D721Med (cell line): ENCODE measurements around the gene LDB2.

Experiments
- DNase-seq: peaks from one replicate; pipeline ENCODE4 v3.0.0; 2011; ENCODE audit warnings: low spot score; ENCODE audit not compliant: insufficient read length
- FAIRE-seq: peaks from 2 replicates; lab custom pipeline; 2011; peaks lifted over from hg19 to GRCh38; lab: Jason Lieb, UNC
- CTCF ChIP-seq: IDR thresholded peaks from 2 replicates; pipeline ENCODE4 v1.5.1; 2012; ENCODE audit warnings: mild to moderate bottlenecking, control low read depth; ENCODE audit not compliant: insufficient read depth; ENCODE audit errors: missing control alignments

Gene LDB2

GRCh38 chr4:16820329-16820728, 78.1 kb downstream of the LDB2 start:
- DNase-seq: no peak
- no peak for TF ChIP-seq CTCF
- no peak for FAIRE-seq

- DNase-seq: no peak
- FAIRE-seq: no peak
- no peak for TF ChIP-seq CTCF
Measured at GRCh38 chr4:16819652-16820051, 78.8 kb downstream of the LDB2 start.

- TF ChIP-seq CTCF: no peak
- DNase-seq (no peak), FAIRE-seq (no peak)
Measured at GRCh38 chr4:16818005-16818404, 80.4 kb downstream of the LDB2 start.

GRCh38 chr4:16817286-16817685, 81.2 kb downstream of the LDB2 start:
- FAIRE-seq: no peak
- DNase-seq: no peak
- TF ChIP-seq CTCF: no peak

- DNase-seq: no peak
- no peak for TF ChIP-seq CTCF
- FAIRE-seq: no peak
Measured at GRCh38 chr4:16814361-16814760, 84.1 kb downstream of the LDB2 start.

GRCh38 chr4:16812041-16812440, 86.4 kb downstream of the LDB2 start:
- no peak for TF ChIP-seq CTCF
- DNase-seq (no peak), FAIRE-seq (no peak)

GRCh38 chr4:16809943-16810342, 88.5 kb downstream of the LDB2 start:
- TF ChIP-seq CTCF: no peak
- FAIRE-seq (no peak), DNase-seq (no peak)
